ENCODE data around the gene GSTM1. TPM values are rescaled to one million over a fixed set of nuclear protein-coding genes. Genes with fewer than 3 reads are reported as not detected.

GSTM1 gene
- total and polyA plus RNA-seq, 10 of the 15 experiments (the other 5 are each of a cell fraction or from before 2014, with no cell fraction given) = 16.0 to 75.6 (median 46.4) TPM

- ChIA-PET RAD21 (ENCODE audit: unreplicated experiment) (interaction anchor here (0.7 to 2.0 kb wide), 3 partner anchors 57 to 267 kb away, joined by 3 to 6 read pairs (median 4); partner anchors contain the start of gene AHCYL1), SMC1A (ENCODE audit: uncharacterized antibody, unreplicated experiment) (no interaction called here), POLR2A (no interaction called here), CTCF (interaction anchor here (0.7 to 2.4 kb wide), 5 partner anchors 55 to 266 kb away, joined by 3 to 11 read pairs (median 4); partner anchors contain the start of gene AHCYL1)
- Histone ChIP-seq H3K4me3 (no peak overlapping the region), H3K4me1 (ENCODE audit: control insufficient read depth, insufficient read depth, low read length) (peaks cover 11% of the 10 kb centered on the region), H2AFZ (ENCODE audit: control insufficient read depth, low read depth, low read length) (no peak overlapping the region), H3K27ac (ENCODE audit: control insufficient read depth, insufficient read depth) (no peak overlapping the region), H3K27me3 (replicated peaks in 1 of 2; ENCODE audit: control insufficient read depth in 2 of 2, insufficient read depth in 2 of 2, low read length in 1 of 2) (no peaks in the 10 kb centered on the region), H3K4me2 (ENCODE audit: control insufficient read depth, insufficient read depth) (no peak overlapping the region), H3K9ac (ENCODE audit: control insufficient read depth, insufficient read depth, low read length) (no peak overlapping the region), H4K20me1 (ENCODE audit: control insufficient read depth, insufficient read depth) (no peaks in the 10 kb centered on the region), H3K36me3 (ENCODE audit: control insufficient read depth in 2 of 2, insufficient read depth in 2 of 2, low read length in 1 of 2) (no peaks in the 10 kb centered on the region), H3K79me2 (ENCODE audit: control insufficient read depth, insufficient read depth, low read length) (no peaks in the 10 kb centered on the region), H3K9me3 (replicated peaks; ENCODE audit: control insufficient read depth, insufficient read depth, low read length) (no peaks in the 10 kb centered on the region; the same call in 2 of the 3 replicates)
- WGBS (ENCODE audit: insufficient coverage, insufficient replicate concordance, low lambda C conversion rate, missing lambda C conversion rate) = 78% methylated on average over 5 of the region's 5 CpGs
- in situ Hi-C loops (cut with MboI) = no loop called here
- ATAC-seq (no peak), DNase-seq (ENCODE audit: low read depth, low spot score) (no peak), FAIRE-seq (no peak)
- BruUV-seq (replicated peaks) = no TSS peak
- TF ChIP-seq PKNOX1 (IDR thresholded peaks at IDR 0.05) = no peak
- no peak for TF ChIP-seq ZBTB40 (IDR thresholded peaks at IDR 0.05; ENCODE audit: borderline replicate concordance)
- intact Hi-C loops (cut with micrococcal nuclease; ENCODE audit: unreplicated experiment) = no loop called here
These were observed 30.1 kb downstream of the GSTM1 start for GRCh38 chr1:109717729-109718128.

All from GM12878 (cell line).